T-helper 1 cell treated with Interleukin-12 subunit alpha and Interleukin-12 subunit beta and Interleukin-4 antibody, amounts not matched to agents 30 μg/mL and 1 μg/mL, for 36 hours (primary cell): ENCODE data around the gene LILRB4.
"Not testable (repeated sequence)": the region's sequence is repeated elsewhere in the genome, so short reads cannot be mapped to it uniquely, and the experiment has no call there.

Source experiments
- H3K27ac Mint-ChIP-seq: one replicate; pipeline ENCODE4 v1.8.0; 2021; ENCODE audit warnings: mild to moderate bottlenecking, mixed read lengths
- H3K27me3 Mint-ChIP-seq: one replicate; pipeline ENCODE4 v1.8.0; 2021; ENCODE audit warnings: low read depth, mixed read lengths
- H3K36me3 Mint-ChIP-seq: one replicate; pipeline ENCODE4 v1.8.0; 2021; ENCODE audit warnings: low read depth, mixed read lengths
- H3K4me1 Mint-ChIP-seq: one replicate; pipeline ENCODE4 v1.8.0; 2021; ENCODE audit warnings: low read depth, mixed read lengths
- H3K4me3 Mint-ChIP-seq: one replicate; pipeline ENCODE4 v1.8.0; 2021; ENCODE audit warnings: mild to moderate bottlenecking, moderate library complexity, mixed read lengths
- H3K9me3 Mint-ChIP-seq: one replicate; pipeline ENCODE4 v1.8.0; 2021; ENCODE audit warnings: mixed read lengths

The LILRB4 gene

DNA sequence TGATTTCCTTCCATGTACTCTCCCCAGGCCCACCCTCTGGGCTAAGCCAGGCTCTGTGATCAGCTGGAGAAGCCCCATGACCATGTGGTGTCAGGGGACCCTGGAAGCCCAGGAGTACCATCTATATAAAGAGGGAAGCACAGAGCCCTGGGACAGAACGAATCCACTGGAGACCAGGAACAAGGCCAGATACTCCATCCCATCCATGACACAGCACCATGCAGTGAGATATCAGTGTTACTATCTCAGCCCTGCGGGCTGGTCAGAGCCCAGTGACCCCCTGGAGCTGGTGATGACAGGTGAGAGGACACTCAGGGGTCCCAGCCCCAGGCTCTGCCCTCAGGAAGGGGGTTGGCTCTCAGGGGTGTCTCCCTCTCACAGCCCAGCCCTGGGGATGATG, 34.0 kb downstream of the LILRB4 start:
- Mint-ChIP-seq H3K9me3 (peaks cover 4% of the 10 kb centered on the region), H3K27me3 (no peaks in the 10 kb centered on the region), H3K36me3 (no peaks in the 10 kb centered on the region), H3K27ac (no peak overlapping the region), H3K4me3 (no peak overlapping the region), H3K4me1 (no peaks in the 10 kb centered on the region)

GRCh38 chr19:54697716-54698115, 34.9 kb downstream of the LILRB4 start:
- H3K4me1 Mint-ChIP-seq, H3K27me3 Mint-ChIP-seq, H3K4me3 Mint-ChIP-seq, H3K9me3 Mint-ChIP-seq, H3K36me3 Mint-ChIP-seq, H3K27ac Mint-ChIP-seq: not testable (repeated sequence)

GRCh38 chr19:54704928-54705327, 42.1 kb downstream of the LILRB4 start:
- peaks cover 11% of the 10 kb centered on the region for H3K4me1 Mint-ChIP-seq
- H3K4me3 Mint-ChIP-seq = no peak overlapping the region
- no peak overlapping the region for H3K27ac Mint-ChIP-seq
- no peaks in the 10 kb centered on the region for H3K36me3 Mint-ChIP-seq
- no peaks in the 10 kb centered on the region for H3K9me3 Mint-ChIP-seq
- no peaks in the 10 kb centered on the region for H3K27me3 Mint-ChIP-seq

DNA sequence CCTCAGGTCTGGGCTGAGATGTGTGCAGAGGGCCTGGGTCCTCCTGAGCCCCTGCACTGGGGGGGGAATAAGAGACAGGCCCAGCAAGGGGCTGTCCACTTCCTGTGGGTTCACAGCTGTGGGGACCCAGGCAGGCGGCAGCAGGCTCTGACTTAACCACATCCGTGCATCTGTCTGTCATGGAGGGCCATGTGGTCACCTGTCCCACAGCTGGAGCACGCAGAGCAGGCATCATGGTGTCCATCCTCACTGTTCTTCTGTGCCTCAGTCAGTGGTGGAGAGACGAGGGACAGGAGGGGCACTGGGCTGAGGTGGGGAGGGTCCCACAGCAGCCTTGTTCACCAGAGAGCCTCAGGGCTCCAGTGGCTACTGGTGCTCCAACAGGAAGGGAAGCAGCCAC, 45.2 kb downstream of the LILRB4 start:
- Mint-ChIP-seq H3K9me3 (no peaks in the 10 kb centered on the region), H3K27ac (peak overlapping the region; percentile 26), H3K27me3 (no peaks in the 10 kb centered on the region), H3K36me3 (no peaks in the 10 kb centered on the region), H3K4me3 (no peak overlapping the region), H3K4me1 (peaks cover 11% of the 10 kb centered on the region)

DNA sequence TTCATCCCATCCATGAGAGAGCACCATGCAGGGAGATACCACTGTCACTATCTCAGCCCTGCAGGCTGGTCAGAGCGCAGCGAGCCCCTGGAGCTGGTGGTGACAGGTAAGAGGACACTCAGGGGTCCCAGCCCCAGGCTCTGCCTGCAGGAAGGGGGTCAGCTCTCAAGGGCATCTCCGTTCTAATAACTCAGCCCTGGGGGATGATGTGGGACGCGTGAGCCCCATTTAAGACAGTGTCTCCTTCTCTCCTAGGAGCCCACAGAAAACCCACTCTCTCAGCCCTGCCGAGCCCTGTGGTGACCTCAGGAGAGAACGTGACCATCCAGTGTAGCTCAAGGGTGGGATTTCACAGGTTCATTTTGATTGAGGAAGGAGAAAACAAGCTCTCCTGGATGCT, 46.0 kb downstream of the LILRB4 start:
- Mint-ChIP-seq H3K27ac (no peak overlapping the region), H3K4me1 (peaks cover 11% of the 10 kb centered on the region), H3K4me3 (no peak overlapping the region), H3K36me3 (no peaks in the 10 kb centered on the region), H3K9me3 (no peaks in the 10 kb centered on the region), H3K27me3 (no peaks in the 10 kb centered on the region)

GRCh38 chr19:54709212-54709948, 46.6 kb downstream of the LILRB4 start:
- H3K4me3 Mint-ChIP-seq = no peak overlapping the region
- H3K27ac Mint-ChIP-seq = no peak overlapping the region
- no peaks in the 10 kb centered on the region for H3K9me3 Mint-ChIP-seq

DNA sequence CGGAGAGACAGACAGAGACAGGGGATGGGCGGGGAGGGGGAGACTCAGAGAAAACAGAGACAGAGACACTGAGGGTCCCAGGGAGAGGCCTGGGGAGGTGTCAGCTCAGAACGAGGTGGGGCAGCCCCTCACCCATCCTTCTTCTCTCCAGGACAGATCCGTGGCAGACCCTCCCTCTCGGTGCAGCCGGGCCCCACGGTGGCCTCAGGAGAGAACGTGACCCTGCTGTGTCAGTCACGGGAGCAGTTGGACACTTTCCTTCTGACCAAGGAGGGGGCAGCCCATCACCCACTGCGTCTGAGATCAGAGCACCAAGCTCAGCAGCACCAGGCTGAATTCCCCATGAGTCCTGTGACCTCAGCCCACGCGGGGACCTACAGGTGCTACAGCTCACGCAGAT, 47.2 kb downstream of the LILRB4 start:
- not testable (repeated sequence) for H3K27ac Mint-ChIP-seq, H3K36me3 Mint-ChIP-seq, H3K27me3 Mint-ChIP-seq, H3K9me3 Mint-ChIP-seq, H3K4me3 Mint-ChIP-seq
- H3K4me1 Mint-ChIP-seq = peaks cover 11% of the 10 kb centered on the region

More at GRCh38 chr19:54709212-54709948, 46.6 kb downstream of the LILRB4 start:
- Mint-ChIP-seq H3K4me1 (peaks cover 11% of the 10 kb centered on the region), H3K27me3 (no peaks in the 10 kb centered on the region), H3K36me3 (no peaks in the 10 kb centered on the region)
